Lower lobe of right lung (tissue), 2 donors: Measurements from ENCODE around the gene DHX35. TPM values are rescaled to one million over a fixed set of nuclear protein-coding genes. Genes with fewer than 3 reads are reported as not detected.

Experiments used
- ATAC-seq, 2 donors: fragments of 200-7000 bp; cut with Tn5 transposase; one replicate each; pipeline ENCODE4 v1.9.1; 2020 to 2022; ENCODE audit warnings: mild to moderate bottlenecking in 2 of 2, moderate library complexity in 2 of 2
- DNase-seq: peaks from one replicate; pipeline ENCODE4 v3.0.0-alpha.2; 2020
- H3K27ac ChIP-seq: fragments of 200-600 bp; one replicate; pipeline ENCODE4 v1.8.0; 2022
- H3K27me3 ChIP-seq: fragments of 200-600 bp; one replicate; pipeline ENCODE4 v1.8.0; 2022; ENCODE audit warnings: low read depth
- H3K36me3 ChIP-seq: fragments of 200-600 bp; one replicate; pipeline ENCODE4 v1.8.0; 2022; ENCODE audit warnings: mild to moderate bottlenecking
- H3K4me1 ChIP-seq: fragments of 200-600 bp; one replicate; pipeline ENCODE4 v1.8.0; 2022
- H3K4me3 ChIP-seq: fragments of 200-600 bp; one replicate; pipeline ENCODE4 v1.8.0; 2022; ENCODE audit warnings: mild to moderate bottlenecking
- H3K9me3 ChIP-seq: fragments of 200-600 bp; one replicate; pipeline ENCODE4 v1.8.0; 2022
- intact Hi-C: fragments of 100-400 bp; cut with DNase I; formaldehyde crosslinking; loops from one replicate; pipeline ENCODE4 v1.11.0; 2022
- total RNA-seq: library from RNA; stranded (reverse); fragmentation: NEBNext Ultra II Directional; extraction: Animal tissue kit (Norgen Biotek cat#: 25700); gene quantifications from one replicate; pipeline ENCODE4 v1.2.1, GENCODE V29; 2021
- TF ChIP-seq, protein P1 (sequence below): fragments of 200-600 bp; IDR thresholded peaks from one replicate; pipeline ENCODE4 v1.8.0; 2022; ENCODE audit warnings: antibody characterized with exemption, mild to moderate bottlenecking
- donor health status: DM: no; HTN: yes; CAD: no; lungs with severe emphysema.

Gene DHX35
- total RNA-seq, 1 donor from 2014 or later = 10.5 TPM

DNA sequence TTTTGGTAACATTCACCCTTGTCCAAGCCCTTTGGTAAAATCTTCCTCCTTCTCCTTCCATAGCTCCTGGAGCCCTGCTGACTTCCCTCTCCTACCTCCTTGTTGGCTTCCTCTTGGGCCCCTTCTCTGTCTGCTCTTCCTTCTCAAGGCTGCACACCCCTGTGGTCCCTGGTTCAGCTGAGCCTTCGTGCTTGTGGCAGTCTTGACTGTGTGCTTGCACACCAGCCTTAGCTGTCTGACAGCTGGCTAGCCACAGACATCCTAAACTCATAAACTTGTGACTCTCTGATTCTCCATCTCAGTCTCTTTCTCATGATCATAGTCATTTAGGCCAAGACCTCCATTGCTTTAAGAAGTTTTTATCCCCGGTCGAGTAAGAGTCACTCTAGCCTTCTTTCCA is 37.1 kb downstream of the DHX35 start:
- DNase-seq = no peak
- H3K36me3 ChIP-seq = peaks cover 92% of the 10 kb centered on the region
- H3K9me3 ChIP-seq = no peaks in the 10 kb centered on the region
- H3K27me3 ChIP-seq = no peaks in the 10 kb centered on the region
- H3K27ac ChIP-seq = no peak overlapping the region
- no peaks in the 10 kb centered on the region for H3K4me1 ChIP-seq
- TF ChIP-seq, protein P1, sequence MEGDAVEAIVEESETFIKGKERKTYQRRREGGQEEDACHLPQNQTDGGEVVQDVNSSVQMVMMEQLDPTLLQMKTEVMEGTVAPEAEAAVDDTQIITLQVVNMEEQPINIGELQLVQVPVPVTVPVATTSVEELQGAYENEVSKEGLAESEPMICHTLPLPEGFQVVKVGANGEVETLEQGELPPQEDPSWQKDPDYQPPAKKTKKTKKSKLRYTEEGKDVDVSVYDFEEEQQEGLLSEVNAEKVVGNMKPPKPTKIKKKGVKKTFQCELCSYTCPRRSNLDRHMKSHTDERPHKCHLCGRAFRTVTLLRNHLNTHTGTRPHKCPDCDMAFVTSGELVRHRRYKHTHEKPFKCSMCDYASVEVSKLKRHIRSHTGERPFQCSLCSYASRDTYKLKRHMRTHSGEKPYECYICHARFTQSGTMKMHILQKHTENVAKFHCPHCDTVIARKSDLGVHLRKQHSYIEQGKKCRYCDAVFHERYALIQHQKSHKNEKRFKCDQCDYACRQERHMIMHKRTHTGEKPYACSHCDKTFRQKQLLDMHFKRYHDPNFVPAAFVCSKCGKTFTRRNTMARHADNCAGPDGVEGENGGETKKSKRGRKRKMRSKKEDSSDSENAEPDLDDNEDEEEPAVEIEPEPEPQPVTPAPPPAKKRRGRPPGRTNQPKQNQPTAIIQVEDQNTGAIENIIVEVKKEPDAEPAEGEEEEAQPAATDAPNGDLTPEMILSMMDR = no peak
- no peak overlapping the region for H3K4me3 ChIP-seq
- ATAC-seq = no peak
- intact Hi-C loops = no loop called here

DNA sequence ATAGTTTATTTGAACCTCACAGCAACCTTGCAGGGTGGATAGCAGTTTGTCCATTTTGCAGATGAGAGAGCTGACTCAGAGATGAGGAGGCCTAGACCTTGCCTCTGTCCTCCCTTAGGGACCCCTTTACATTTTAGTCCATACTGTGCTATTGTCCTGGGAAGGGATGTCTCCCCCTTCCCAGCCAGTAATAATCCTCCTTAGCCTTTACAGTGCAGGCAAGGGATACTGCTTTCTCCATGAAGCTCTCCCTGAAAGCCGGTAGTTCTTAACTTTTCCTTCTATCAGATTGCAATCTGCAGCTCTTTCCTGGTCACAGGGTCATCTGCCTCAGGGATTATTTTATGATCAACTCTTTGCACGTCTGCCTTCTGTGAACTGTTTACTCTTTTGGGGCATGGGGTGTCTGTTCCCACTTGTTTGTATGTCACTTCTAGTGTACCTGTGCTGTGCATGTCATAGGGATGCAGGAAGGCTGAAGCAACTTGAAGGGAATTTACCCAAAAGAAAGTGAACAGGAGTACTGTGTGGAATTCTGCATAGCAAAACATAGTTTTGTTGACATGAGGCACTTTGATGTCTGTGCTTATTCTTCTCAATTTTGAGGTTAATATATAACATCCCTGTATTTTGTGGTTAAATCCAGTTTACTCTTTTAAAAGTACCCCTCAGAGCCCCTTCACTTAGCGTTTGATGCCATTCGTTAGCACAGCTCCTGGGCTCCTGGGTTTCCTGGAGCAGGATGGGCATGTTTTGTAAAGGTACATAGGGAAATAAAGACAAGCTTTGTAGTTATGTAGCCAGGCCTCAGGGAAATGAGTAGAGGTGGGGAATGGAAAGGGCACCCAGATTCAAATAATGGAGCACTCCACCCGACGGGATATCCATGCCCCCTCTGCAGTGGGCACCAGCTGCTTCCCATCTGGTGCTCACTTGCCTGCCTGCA is 38.1 kb downstream of the DHX35 start:
- H3K9me3 ChIP-seq = no peaks in the 10 kb centered on the region
- TF ChIP-seq, protein P1 = no peak
- no peaks in the 10 kb centered on the region for H3K4me1 ChIP-seq
- H3K36me3 ChIP-seq = peaks cover 96% of the 10 kb centered on the region
- intact Hi-C loops = no loop called here
- no peak for DNase-seq
- H3K4me3 ChIP-seq = no peak overlapping the region
- no peaks in the 10 kb centered on the region for H3K27me3 ChIP-seq
- ATAC-seq = no peak
- no peak overlapping the region for H3K27ac ChIP-seq

DNA sequence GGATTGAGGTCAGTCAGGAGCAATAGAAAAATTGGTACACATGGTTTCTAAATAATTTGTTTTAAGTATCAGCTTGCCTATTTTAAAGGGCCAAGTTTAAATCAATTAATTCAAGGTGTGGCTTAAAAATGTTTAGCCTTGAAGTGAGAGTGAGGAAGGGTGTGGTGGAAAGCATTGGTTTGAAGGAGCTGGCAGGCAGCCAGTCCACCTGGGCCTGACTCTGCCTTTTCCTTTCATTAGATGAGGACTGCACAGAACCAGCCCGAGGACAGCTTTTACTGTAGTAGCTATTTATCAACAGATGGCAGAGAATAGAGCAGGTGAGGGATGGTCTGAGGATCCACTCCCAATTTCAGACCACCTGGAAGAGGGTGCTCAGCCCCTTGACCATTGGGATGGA is 42.4 kb downstream of the DHX35 start:
- peak; percentile 59 to 71 for ATAC-seq
- Histone ChIP-seq H3K27me3 (no peaks in the 10 kb centered on the region), H3K9me3 (no peaks in the 10 kb centered on the region), H3K4me1 (no peaks in the 10 kb centered on the region), H3K4me3 (no peak overlapping the region), H3K36me3 (peaks cover 99% of the 10 kb centered on the region), H3K27ac (no peak overlapping the region)
- TF ChIP-seq, protein P1 = no peak
- peak; percentile 59 for DNase-seq
- intact Hi-C loops = no loop called here

DNA sequence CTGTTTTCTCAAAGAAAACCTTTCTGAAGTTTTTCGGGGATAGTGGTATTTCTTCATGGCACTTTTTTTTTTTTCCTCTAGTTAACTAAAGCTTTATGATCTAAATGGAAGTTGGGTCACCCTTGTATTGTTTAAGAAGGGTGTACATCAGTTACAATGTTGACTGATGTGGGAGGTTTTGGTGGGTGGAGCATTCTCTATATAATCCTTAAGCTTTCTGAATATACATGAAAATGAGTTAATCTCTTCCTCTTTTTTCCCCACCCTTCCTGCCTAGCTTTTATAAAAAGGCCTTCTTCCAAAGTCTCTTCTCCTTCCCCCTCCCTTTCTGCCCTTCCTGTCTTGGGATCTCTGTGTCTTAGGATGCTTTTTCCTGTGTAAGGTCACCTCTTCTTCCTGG is 47.2 kb downstream of the DHX35 start:
- Histone ChIP-seq H3K27ac (no peak overlapping the region), H3K4me3 (no peak overlapping the region), H3K9me3 (no peaks in the 10 kb centered on the region), H3K36me3 (peaks cover 96% of the 10 kb centered on the region), H3K27me3 (no peaks in the 10 kb centered on the region), H3K4me1 (no peaks in the 10 kb centered on the region)
- ATAC-seq (no peak), DNase-seq (no peak)
- intact Hi-C loops = no loop called here
- TF ChIP-seq, protein P1 = no peak

DNA sequence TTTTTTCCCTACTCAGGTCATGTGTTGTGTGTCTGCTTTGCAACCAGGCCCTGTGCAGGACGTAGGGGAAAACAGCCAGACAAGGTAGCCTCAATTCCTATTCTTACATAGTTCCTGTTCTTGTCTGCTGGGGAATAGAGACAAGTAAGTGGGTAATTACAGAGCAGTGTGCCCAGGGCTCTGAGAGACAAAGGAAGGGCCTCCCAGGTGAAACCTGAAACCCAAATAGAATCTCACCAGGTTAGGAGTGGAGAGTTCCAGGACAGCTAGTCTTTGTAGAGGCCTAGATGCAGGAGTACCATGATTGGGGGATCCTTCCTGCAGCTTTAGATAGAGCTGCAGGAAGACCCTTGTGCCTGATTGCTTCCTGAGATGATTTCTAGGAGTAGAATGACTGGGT is 48.4 kb downstream of the DHX35 start:
- TF ChIP-seq, protein P1 = no peak
- intact Hi-C loops = no loop called here

More for the DNA sequence above, 48.4 kb downstream of the DHX35 start:
- Histone ChIP-seq H3K4me1 (no peaks in the 10 kb centered on the region), H3K9me3 (no peaks in the 10 kb centered on the region), H3K27me3 (no peaks in the 10 kb centered on the region), H3K4me3 (no peak overlapping the region), H3K36me3 (peaks cover 95% of the 10 kb centered on the region), H3K27ac (no peak overlapping the region)
- no peak for ATAC-seq
- DNase-seq = no peak
